ENCODE measurements around the gene G3BP2. TPM values are rescaled to one million over a fixed set of nuclear protein-coding genes. Genes with fewer than 3 reads are reported as not detected.

G3BP2 gene
- total RNA-seq, 1 donor from 2014 or later, result 135 TPM

DNA sequence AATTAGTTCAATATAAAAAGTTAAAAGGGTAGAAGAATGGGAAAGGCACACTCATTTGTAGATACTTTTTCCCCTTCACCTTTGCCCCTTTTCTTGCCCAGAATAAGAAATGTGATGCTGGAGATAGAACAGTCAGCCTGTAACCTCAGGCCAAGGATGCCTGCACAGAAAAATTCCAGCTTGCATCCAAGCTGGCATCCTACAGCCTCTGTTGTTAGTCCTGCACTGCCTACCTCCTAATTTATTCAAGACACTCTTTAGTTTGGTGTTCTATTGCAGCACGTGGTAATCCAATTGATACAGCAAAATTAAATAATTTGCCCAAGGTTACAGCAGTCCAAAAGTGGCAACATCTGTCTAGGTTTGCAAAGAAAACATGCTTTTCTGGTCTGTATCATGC lies 41.5 kb upstream of the G3BP2 start:
- H3K4me3 ChIP-seq (ENCODE audit: low read depth, low read length), result no peak overlapping the region
- no peaks in the 10 kb centered on the region for H3K36me3 ChIP-seq (ENCODE audit: control insufficient read depth, insufficient read depth, low read length)
- TF ChIP-seq, protein P1, sequence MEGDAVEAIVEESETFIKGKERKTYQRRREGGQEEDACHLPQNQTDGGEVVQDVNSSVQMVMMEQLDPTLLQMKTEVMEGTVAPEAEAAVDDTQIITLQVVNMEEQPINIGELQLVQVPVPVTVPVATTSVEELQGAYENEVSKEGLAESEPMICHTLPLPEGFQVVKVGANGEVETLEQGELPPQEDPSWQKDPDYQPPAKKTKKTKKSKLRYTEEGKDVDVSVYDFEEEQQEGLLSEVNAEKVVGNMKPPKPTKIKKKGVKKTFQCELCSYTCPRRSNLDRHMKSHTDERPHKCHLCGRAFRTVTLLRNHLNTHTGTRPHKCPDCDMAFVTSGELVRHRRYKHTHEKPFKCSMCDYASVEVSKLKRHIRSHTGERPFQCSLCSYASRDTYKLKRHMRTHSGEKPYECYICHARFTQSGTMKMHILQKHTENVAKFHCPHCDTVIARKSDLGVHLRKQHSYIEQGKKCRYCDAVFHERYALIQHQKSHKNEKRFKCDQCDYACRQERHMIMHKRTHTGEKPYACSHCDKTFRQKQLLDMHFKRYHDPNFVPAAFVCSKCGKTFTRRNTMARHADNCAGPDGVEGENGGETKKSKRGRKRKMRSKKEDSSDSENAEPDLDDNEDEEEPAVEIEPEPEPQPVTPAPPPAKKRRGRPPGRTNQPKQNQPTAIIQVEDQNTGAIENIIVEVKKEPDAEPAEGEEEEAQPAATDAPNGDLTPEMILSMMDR (IDR thresholded peaks at IDR 0.05; ENCODE audit: insufficient read depth, low read length, poor library complexity, severe bottlenecking), result no peak
- no peaks in the 10 kb centered on the region for H3K27me3 ChIP-seq (ENCODE audit: control insufficient read depth, insufficient read depth, low read length)
- no peak for DNase-seq (ENCODE audit: low read depth)

DNA sequence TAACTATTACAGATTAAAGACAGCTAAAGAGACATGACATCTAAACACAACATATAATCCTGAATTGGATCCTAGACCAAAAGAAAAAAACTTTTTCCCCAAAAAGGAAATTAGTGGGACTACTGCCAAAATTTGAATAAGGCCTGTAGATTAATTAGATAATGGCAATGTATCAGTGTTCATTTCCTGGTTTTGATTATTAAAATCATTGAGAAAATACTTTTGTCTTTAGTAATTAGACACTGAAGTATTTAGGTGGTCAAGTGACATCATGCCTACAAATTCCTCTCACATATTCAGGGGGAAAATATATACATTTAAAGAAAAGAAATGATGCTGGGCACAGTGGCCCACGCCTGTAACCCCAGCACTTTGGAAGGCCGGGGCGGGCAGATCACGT lies 40.8 kb upstream of the G3BP2 start:
- DNase-seq (ENCODE audit: low read depth), result no peak
- no peak overlapping the region for H3K4me3 ChIP-seq (ENCODE audit: low read depth, low read length)
- H3K36me3 ChIP-seq (ENCODE audit: control insufficient read depth, insufficient read depth, low read length), result no peaks in the 10 kb centered on the region
- no peaks in the 10 kb centered on the region for H3K27me3 ChIP-seq (ENCODE audit: control insufficient read depth, insufficient read depth, low read length)
- TF ChIP-seq, protein P1 (IDR thresholded peaks at IDR 0.05; ENCODE audit: insufficient read depth, low read length, poor library complexity, severe bottlenecking), result no peak

DNA sequence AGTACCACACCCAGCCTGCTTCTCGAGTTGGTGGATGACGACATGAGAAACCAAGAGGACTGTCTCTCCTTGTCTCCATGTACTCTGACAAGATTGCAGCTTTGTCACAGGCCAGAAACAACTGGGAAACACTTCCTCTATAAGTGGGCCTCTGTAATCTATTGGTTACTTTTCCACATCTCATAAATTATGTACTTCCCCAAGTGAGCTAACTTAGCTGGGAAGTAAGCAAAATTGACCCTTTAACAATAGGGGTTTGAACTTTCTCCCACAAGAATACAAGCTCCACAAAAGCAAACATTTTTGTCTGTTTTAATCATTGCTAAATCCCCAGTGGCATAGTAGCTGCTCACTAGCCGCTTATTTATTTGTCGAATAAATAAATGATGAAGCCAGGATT lies 37.0 kb upstream of the G3BP2 start:
- no peak for DNase-seq (ENCODE audit: low read depth)
- H3K36me3 ChIP-seq (ENCODE audit: control insufficient read depth, insufficient read depth, low read length), result no peaks in the 10 kb centered on the region
- TF ChIP-seq, protein P1 (IDR thresholded peaks at IDR 0.05; ENCODE audit: insufficient read depth, low read length, poor library complexity, severe bottlenecking), result no peak
- H3K27me3 ChIP-seq (ENCODE audit: control insufficient read depth, insufficient read depth, low read length), result no peaks in the 10 kb centered on the region
- H3K4me3 ChIP-seq (ENCODE audit: low read depth, low read length), result no peak overlapping the region

DNA sequence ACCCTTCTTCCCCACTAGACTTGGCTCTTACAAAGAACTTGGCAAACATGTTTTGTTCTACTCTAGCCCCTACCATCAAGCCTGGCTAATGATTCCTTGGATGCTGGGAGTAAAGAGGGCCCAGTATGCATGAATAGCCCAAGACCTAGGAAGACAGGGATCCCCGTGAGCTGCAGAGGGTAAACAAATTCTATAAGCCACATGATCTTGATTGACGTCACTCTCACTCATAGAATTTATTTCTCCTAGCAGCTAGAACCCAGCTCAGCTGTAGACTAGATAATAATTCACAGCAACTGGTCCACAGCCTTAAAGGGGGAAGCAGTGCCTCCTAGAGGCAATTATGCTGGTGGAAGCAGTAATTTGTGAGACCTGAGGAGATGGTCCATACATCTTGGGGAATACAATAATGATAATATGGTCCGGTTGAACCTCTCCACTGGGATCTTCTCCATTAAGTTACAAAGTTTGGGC lies 35.0 kb upstream of the G3BP2 start:
- Histone ChIP-seq H3K36me3 (ENCODE audit: control insufficient read depth, insufficient read depth, low read length) (no peaks in the 10 kb centered on the region), H3K27me3 (ENCODE audit: control insufficient read depth, insufficient read depth, low read length) (no peaks in the 10 kb centered on the region), H3K4me3 (ENCODE audit: low read depth, low read length) (no peak overlapping the region)
- TF ChIP-seq, protein P1 (IDR thresholded peaks at IDR 0.05; ENCODE audit: insufficient read depth, low read length, poor library complexity, severe bottlenecking), result peak; percentile 14
- DNase-seq (ENCODE audit: low read depth), result no peak

DNA sequence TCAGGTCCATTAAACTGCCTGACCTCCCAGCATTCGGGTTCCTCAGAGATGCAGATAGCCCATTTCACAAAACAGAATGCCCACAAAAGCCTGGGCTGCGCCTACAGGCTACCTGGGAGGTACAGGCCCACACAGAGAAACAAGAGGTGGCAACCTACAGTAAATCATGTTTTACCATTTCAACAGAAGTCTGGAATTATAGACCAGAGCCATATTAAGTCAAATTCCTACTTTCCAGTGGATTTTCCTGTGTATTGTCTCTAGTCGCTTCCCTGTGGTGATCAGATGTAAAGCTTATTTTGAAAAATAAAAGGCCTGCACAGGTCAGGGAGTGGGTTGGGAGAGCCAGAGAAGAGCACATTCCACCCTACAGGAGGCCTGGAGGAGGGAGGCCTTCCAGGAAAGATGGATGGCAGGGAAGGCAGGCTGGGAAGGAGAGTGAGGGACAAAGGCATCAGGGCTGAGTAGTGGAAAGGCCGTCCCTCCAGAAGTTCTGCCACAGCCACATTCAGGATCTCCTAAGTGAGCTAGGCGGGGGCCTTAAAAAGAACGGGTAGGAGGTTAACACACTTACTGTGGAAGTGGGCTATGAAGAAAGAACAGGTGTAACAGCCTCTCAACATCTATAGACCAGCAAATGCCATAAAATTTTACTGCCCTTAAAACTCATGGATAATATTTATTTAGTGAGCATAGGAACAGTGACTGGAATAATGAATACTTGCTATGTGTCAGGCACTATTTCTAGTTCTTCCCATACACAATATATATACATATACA lies 32.2 kb upstream of the G3BP2 start:
- no peak for DNase-seq (ENCODE audit: low read depth)
- no peaks in the 10 kb centered on the region for H3K27me3 ChIP-seq (ENCODE audit: control insufficient read depth, insufficient read depth, low read length)
- H3K36me3 ChIP-seq (ENCODE audit: control insufficient read depth, insufficient read depth, low read length), result no peaks in the 10 kb centered on the region
- TF ChIP-seq, protein P1 (IDR thresholded peaks at IDR 0.05; ENCODE audit: insufficient read depth, low read length, poor library complexity, severe bottlenecking), result no peak
- H3K4me3 ChIP-seq (ENCODE audit: low read depth, low read length), result no peak overlapping the region

Measured in kidney epithelial cell (primary cell).